Activated CD4-positive, alpha-beta T cell treated with anti-CD3 and anti-CD28 coated beads for 1 hour (primary cell): ENCODE results near the gene PCYT1B.

Source experiments
- DNase-seq: peaks from one replicate; pipeline ENCODE4 v3.0.0-alpha.2; 2020

PCYT1B gene

DNA sequence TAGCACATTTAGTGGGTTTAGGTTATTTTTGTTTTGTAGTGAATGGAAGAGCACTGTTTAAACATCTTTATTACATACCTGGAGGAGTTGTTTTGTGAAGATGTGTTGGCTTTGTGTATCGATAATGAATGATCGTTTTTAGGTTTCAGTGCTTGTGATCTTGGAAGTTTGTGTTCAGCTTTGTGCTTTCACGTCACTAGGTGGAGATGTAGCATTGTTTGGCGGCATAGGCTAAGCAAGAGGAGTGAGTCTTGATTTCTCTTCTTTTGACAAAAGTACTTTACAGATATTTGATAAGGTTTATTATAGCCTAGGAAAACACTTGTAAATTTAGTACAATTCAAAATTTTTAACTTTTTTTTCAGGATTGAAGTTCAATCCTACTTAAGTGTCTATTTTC lies 131.7 kb downstream of the PCYT1B start:
- no peak for DNase-seq

DNA sequence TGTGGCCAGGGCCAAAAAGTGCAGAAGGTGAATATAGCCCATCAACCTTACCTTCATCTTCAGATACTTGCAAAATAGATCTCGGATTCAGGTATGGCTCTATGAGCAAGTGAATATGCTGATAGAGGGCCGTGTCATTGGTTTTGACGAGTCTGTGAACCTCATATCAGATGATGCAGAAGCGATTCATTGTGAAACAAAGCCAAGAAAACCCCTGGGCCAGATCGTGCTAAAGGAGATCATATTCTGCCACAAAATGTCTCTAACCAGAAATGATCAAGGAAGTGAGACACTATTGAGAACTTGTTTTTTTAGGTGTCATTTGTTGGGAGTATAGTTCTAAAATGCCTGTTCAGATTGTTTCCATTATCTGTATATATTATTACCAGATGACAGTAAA lies 133.7 kb downstream of the PCYT1B start:
- DNase-seq: no peak

DNA sequence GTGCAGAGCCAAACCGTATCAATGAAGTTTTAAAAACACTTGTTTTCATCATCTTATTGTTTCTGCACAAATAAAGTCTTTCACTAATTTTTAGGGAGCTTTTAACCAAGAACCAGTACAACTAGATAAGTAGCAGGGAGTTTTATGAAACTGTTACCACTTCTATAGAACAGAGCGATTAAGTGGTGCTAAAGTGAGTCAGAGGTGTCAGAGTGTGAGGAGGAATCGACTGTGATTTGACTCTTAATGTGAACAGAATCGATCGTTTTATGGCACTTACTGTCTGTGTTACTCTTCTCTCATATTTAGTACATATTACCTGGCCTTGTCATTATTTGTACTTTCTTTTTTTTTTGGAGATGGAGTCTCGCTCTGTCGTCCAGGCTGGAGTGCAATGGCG lies 138.8 kb downstream of the PCYT1B start:
- DNase-seq: no peak
